NB4 (cell line): ENCODE results near the gene MYO1D.
"Not testable (repeated sequence)": the region's sequence is repeated elsewhere in the genome, so short reads cannot be mapped to it uniquely, and the experiment has no call there.

Source experiments
- CTCF ChIP-seq: IDR thresholded peaks from one replicate; pipeline ENCODE4 v1.5.1; 2012; ENCODE audit warnings: low read depth, low read length
- POLR2A ChIP-seq: IDR thresholded peaks from 2 replicates; pipeline ENCODE4 v1.6.1; 2011; ENCODE audit warnings: mild to moderate bottlenecking; ENCODE audit not compliant: insufficient read length; ENCODE audit errors: extremely low read depth
- TF ChIP-seq, protein P1 (sequence below): IDR thresholded peaks from 2 replicates; pipeline ENCODE4 v1.6.1; 2011; ENCODE audit warnings: low read depth, low read length

- TF ChIP-seq, protein P1, sequence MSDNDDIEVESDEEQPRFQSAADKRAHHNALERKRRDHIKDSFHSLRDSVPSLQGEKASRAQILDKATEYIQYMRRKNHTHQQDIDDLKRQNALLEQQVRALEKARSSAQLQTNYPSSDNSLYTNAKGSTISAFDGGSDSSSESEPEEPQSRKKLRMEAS, result not testable (repeated sequence)
- not testable (repeated sequence) for TF ChIP-seq CTCF, POLR2A
Observed at GRCh38 chr17:32450379-32450778, 426.5 kb downstream of the MYO1D start.
